ENCODE results near the gene ANO7. TPM values are rescaled to one million over a fixed set of nuclear protein-coding genes. Genes with fewer than 3 reads are reported as not detected.
A peak's percentile ranks its signal among the peaks of the same experiment; 100 is the strongest.

ANO7 gene
- total and polyA plus RNA-seq, 2 of the 13 experiments (the other 11 are each of a cell fraction or from before 2014, with no cell fraction given): 4.1 to 4.9 TPM

DNA sequence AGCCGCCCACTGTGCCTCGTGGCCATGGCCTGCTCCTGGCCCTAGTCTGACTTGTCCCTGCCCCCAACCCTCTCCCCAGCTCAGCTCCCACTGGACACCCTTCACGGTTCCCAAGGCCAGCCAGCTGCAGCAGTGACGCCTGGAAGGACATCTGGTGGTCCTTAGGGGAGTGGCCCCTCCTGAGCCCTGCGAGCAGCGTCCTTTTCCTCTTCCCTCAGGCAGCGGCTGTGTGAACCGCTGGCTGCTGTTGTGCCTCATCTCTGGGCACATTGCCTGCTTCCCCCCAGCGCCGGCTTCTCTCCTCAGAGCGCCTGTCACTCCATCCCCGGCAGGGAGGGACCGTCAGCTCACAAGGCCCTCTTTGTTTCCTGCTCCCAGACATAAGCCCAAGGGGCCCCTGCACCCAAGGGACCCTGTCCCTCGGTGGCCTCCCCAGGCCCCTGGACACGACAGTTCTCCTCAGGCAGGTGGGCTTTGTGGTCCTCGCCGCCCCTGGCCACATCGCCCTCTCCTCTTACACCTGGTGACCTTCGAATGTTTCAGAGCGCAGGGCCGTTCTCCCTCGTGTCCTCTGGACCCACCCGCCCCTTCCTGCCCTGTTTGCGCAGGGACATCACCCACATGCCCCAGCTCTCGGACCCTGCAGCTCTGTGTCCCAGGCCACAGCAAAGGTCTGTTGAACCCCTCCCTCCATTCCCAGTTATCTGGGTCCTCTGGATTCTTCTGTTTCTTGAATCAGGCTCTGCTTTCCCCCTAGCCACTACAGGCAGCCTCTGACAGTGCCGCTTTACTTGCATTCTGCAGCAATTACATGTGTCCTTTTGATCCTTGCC lies 35.8 kb downstream of the ANO7 start (continued):
- peak; percentile 77; the same call in 1 of the 2 replicates for TF ChIP-seq ZBTB20 (CRISPR knock-in tag; IDR thresholded peaks at IDR 0.05; ENCODE audit: borderline replicate concordance, low read depth)
- peak; percentile 69 for TF ChIP-seq RBM39 (IDR thresholded peaks at IDR 0.05; ENCODE audit: low read depth, low read length, poor library complexity, severe bottlenecking)
- TF ChIP-seq, protein P1, sequence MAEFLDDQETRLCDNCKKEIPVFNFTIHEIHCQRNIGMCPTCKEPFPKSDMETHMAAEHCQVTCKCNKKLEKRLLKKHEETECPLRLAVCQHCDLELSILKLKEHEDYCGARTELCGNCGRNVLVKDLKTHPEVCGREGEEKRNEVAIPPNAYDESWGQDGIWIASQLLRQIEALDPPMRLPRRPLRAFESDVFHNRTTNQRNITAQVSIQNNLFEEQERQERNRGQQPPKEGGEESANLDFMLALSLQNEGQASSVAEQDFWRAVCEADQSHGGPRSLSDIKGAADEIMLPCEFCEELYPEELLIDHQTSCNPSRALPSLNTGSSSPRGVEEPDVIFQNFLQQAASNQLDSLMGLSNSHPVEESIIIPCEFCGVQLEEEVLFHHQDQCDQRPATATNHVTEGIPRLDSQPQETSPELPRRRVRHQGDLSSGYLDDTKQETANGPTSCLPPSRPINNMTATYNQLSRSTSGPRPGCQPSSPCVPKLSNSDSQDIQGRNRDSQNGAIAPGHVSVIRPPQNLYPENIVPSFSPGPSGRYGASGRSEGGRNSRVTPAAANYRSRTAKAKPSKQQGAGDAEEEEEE (CRISPR knock-in tag; IDR thresholded peaks at IDR 0.05; ENCODE audit: borderline replicate concordance): no peak
- TF ChIP-seq, protein P2, sequence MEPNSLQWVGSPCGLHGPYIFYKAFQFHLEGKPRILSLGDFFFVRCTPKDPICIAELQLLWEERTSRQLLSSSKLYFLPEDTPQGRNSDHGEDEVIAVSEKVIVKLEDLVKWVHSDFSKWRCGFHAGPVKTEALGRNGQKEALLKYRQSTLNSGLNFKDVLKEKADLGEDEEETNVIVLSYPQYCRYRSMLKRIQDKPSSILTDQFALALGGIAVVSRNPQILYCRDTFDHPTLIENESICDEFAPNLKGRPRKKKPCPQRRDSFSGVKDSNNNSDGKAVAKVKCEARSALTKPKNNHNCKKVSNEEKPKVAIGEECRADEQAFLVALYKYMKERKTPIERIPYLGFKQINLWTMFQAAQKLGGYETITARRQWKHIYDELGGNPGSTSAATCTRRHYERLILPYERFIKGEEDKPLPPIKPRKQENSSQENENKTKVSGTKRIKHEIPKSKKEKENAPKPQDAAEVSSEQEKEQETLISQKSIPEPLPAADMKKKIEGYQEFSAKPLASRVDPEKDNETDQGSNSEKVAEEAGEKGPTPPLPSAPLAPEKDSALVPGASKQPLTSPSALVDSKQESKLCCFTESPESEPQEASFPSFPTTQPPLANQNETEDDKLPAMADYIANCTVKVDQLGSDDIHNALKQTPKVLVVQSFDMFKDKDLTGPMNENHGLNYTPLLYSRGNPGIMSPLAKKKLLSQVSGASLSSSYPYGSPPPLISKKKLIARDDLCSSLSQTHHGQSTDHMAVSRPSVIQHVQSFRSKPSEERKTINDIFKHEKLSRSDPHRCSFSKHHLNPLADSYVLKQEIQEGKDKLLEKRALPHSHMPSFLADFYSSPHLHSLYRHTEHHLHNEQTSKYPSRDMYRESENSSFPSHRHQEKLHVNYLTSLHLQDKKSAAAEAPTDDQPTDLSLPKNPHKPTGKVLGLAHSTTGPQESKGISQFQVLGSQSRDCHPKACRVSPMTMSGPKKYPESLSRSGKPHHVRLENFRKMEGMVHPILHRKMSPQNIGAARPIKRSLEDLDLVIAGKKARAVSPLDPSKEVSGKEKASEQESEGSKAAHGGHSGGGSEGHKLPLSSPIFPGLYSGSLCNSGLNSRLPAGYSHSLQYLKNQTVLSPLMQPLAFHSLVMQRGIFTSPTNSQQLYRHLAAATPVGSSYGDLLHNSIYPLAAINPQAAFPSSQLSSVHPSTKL (CRISPR knock-in tag; IDR thresholded peaks at IDR 0.05): peak; percentile 58
- no peak for TF ChIP-seq FOXK1 (CRISPR knock-in tag; IDR thresholded peaks at IDR 0.05; ENCODE audit: borderline replicate concordance, low read depth)
- TF ChIP-seq ZNF7 (CRISPR knock-in tag; IDR thresholded peaks at IDR 0.05): no peak
- 0 out of 2 replicates have a peak, but pooled peaks have one; percentile 27 for TF ChIP-seq ZNF83 (CRISPR knock-in tag; IDR thresholded peaks at IDR 0.05; ENCODE audit: borderline replicate concordance)
- TF ChIP-seq ZNF782 (CRISPR knock-in tag; IDR thresholded peaks at IDR 0.05; ENCODE audit: borderline replicate concordance): no peak; the same call in 1 of the 2 replicates
- TF ChIP-seq, protein P3, sequence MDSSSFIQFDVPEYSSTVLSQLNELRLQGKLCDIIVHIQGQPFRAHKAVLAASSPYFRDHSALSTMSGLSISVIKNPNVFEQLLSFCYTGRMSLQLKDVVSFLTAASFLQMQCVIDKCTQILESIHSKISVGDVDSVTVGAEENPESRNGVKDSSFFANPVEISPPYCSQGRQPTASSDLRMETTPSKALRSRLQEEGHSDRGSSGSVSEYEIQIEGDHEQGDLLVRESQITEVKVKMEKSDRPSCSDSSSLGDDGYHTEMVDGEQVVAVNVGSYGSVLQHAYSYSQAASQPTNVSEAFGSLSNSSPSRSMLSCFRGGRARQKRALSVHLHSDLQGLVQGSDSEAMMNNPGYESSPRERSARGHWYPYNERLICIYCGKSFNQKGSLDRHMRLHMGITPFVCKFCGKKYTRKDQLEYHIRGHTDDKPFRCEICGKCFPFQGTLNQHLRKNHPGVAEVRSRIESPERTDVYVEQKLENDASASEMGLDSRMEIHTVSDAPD (CRISPR knock-in tag; IDR thresholded peaks at IDR 0.05): peak; percentile 54; the same call in 1 of the 2 replicates
- TF ChIP-seq FIP1L1 (IDR thresholded peaks at IDR 0.05; ENCODE audit: borderline replicate concordance, insufficient read depth, low read depth, low read length): peak; percentile 64; the same call in 1 of the 2 replicates
- TF ChIP-seq REPIN1 (CRISPR knock-in tag; IDR thresholded peaks at IDR 0.05; ENCODE audit: borderline replicate concordance, low read depth): 0 out of 2 replicates have a peak, but pooled peaks have one; percentile 26
- TF ChIP-seq, protein P4, sequence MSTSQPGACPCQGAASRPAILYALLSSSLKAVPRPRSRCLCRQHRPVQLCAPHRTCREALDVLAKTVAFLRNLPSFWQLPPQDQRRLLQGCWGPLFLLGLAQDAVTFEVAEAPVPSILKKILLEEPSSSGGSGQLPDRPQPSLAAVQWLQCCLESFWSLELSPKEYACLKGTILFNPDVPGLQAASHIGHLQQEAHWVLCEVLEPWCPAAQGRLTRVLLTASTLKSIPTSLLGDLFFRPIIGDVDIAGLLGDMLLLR (CRISPR knock-in tag; IDR thresholded peaks at IDR 0.05): no peak
- no peak; the same call in 1 of the 2 replicates for TF ChIP-seq ZNF557 (CRISPR knock-in tag; IDR thresholded peaks at IDR 0.05)
- peak; percentile 91 for TF ChIP-seq ZNF768 (CRISPR knock-in tag; IDR thresholded peaks at IDR 0.05)
- TF ChIP-seq ZNF777 (CRISPR knock-in tag; IDR thresholded peaks at IDR 0.05): peak; percentile 70; the same call in 1 of the 2 replicates
- TF ChIP-seq POLR2AphosphoS2 (IDR thresholded peaks at IDR 0.05; ENCODE audit: low read depth, low read length): peak; percentile 26; the same call in 1 of the 2 replicates
- TF ChIP-seq ZNF616 (CRISPR knock-in tag; IDR thresholded peaks at IDR 0.05; ENCODE audit: low read depth): peak; percentile 5
- TF ChIP-seq TCF7L2 (IDR thresholded peaks at IDR 0.05; ENCODE audit: low read depth, low read length): no peak
- TF ChIP-seq GZF1 (CRISPR knock-in tag; IDR thresholded peaks at IDR 0.05): peak; percentile 74; the same call in 1 of the 2 replicates
- peak; percentile 74; the same call in 1 of the 2 replicates for TF ChIP-seq SP5 (CRISPR knock-in tag; IDR thresholded peaks at IDR 0.05; ENCODE audit: borderline replicate concordance, low read depth)
